HG03354 (cell line): Measurements from ENCODE around the gene DDX46.
A peak's percentile ranks its signal among the peaks of the same experiment; 100 is the strongest.
"Not testable (repeated sequence)": the region's sequence is repeated elsewhere in the genome, so short reads cannot be mapped to it uniquely, and the experiment has no call there.

Source experiments
- ATAC-seq: cut with Tn5 transposase; IDR thresholded peaks from one replicate; pipeline ENCODE4 v1.9.1; 2021; ENCODE audit warnings: mild to moderate bottlenecking; ENCODE audit not compliant: unreplicated experiment, poor library complexity, severe bottlenecking

Gene DDX46

GRCh38 chr5:134758504-134759341 lies at the start of gene DDX46:
DDX46 (plus strand) TSS chr5:134758779; CDS start chr5:134758939, 160 bp downstream.
- ATAC-seq, result peak; percentile 97

GRCh38 chr5:134714120-134714519 lies 44.5 kb upstream of the DDX46 start:
- no peak for ATAC-seq

GRCh38 chr5:134714541-134714940 lies 44.0 kb upstream of the DDX46 start:
- no peak for ATAC-seq

DNA sequence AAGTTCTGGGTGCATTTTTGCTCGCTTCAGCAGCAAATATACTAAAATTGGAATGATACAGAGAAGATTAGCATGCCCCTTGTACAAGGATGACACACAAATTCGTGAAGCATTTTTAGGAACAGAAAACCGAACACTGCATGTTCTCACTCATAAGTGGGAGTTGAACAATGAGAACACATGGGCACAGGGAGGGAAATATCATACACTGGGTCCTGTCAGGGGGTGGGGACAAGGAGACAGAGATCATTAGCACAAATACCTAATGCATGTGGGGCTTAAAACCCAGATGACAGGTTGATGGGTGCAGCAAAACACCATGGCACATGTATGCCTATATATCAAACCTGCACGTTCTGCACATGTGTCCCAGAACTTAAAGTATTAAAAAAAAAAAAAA lies 43.1 kb upstream of the DDX46 start:
- not testable (repeated sequence) for ATAC-seq

GRCh38 chr5:134724872-134725271 lies 33.7 kb upstream of the DDX46 start:
- ATAC-seq, result no peak

DNA sequence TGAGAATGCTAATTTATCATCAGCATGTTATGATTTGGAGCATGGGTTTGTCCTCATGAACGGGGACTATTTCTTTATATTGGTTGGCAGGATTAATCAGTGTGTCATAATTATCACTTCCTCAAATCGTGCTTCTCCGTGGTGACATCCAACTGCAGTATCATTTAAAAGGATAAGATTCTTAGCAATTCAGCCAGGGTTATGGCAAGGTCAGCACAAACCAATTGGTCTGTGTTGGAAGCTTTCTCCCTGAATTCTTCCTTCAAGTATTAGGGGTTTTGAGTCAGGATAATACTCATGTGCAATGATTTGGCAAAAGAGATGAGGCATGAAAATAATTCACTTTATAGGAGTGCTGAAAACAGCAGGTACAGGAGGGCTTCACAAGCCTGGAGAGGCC lies 25.8 kb upstream of the DDX46 start:
- ATAC-seq, result no peak

- ATAC-seq, result no peak
Measured at GRCh38 chr5:134735243-134735642, 23.3 kb upstream of the DDX46 start.

- no peak for ATAC-seq
Measured at GRCh38 chr5:134736173-134736812, 22.3 kb upstream of the DDX46 start.

DNA sequence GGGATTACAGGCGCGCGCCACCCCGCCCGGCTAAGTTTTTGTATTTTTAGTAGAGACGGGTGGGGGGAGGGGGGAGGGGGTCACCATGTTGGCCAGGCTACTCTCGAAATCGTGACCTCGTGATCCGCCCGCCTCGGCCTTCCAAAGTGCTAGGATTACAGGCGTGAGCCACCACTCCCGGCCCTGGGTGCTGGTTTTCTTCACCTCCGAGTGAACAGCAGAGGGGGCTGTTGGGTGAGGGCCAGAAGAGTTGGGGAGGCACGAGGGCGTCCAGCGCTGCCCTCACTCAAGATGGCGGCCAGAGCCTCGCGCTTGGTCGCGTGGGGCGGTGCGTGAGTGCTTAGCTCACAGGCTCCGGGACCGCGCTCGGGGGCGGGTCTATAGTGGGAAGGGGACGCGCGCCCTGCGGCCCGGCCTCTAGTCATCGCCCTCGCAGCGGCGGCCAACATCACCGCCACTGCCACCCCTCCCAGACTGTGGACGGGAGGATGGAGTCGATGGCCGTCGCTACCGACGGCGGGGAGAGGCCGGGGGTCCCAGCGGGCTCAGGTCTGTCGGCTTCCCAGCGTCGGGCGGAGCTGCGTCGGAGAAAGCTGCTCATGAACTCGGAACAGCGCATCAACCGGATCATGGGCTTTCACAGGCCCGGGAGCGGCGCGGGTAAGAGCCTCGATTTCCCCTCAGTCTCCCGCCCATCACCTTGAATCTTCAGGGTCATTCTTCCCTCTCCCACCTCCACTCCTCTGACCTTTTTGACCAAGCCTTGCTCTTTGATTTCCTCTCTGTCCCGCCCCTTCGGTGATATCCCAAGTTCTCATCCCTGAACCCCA lies 20.2 kb upstream of the DDX46 start, which contains the start of gene CAMLG:
Gene CAMLG (plus strand): TSS at position 416 of the 830 bp plus-strand sequence. CDS start 73 bp downstream, at position 489.
- peak; percentile 93 for ATAC-seq

DNA sequence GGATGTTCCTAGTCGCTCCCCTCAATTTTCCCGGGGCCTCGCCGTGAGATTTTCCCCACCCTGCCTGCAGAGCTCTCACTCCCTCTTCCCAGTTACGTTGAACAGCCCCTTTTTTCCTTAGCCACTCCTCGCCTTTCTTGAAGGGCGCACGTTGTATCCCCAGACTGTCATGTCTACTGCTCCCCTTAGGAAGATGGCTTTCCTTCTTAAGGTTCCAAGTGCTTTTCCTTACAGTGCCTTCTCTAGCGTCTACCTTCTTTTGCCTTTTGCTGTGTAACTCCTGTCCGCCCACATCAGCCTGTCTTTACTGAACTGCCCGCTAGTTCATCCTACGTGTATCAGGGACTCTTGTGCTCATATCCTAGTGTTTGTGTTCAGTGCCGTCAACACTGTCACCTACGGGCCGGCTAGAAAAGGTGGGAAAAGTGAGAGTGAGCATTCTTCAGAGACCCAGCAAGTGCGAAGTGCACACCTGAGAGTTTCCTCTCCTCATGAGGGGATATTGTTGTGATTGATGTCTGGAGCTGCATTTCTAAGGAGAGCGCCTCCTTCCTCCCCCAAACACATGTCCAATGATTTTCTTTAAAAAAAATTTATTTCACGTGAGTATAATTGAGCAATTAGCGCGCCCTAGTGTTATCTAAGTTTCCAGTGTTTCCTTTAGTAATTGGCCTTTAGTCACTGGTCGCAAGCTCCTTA lies 19.5 kb upstream of the DDX46 start:
- no peak for ATAC-seq

DNA sequence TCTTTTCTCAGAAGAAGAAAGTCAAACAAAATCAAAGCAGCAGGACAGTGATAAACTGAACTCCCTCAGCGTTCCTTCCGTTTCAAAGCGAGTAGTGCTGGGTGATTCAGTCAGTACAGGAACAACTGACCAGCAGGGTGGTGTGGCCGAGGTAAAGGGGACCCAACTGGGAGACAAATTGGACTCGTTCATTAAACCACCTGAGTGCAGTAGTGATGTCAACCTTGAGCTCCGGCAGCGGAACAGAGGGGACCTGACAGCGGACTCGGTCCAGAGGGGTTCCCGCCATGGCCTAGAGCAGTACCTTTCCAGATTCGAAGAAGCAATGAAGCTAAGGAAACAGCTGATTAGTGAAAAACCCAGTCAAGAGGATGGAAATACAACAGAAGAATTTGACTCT lies 17.5 kb upstream of the DDX46 start:
- ATAC-seq, result no peak

GRCh38 chr5:134742134-134742533 lies 16.4 kb upstream of the DDX46 start:
- ATAC-seq, result no peak

DNA sequence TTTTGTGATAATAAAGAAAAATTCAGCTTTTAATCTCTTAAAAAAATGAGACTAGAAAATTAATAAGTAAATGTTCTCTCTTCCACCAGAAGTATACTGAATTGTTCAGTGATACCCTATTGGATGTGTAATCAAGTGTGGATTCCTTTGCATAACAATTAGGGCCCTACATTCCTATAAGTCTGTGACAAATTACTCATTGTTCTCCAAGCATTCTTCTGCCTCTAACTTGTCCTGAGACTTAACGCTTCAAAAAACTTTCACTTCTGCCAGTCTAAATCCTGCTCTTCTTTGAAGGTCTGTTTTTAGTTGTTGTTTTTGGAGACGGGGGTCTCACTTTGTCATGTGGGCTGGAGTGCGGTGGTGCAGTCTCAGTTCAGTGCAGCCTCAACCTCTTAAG lies 9.2 kb upstream of the DDX46 start:
- no peak for ATAC-seq

GRCh38 chr5:134758176-134758503 lies 439 bp upstream of the DDX46 start:
- peak; percentile 34 for ATAC-seq

GRCh38 chr5:134767528-134768291 lies 9.1 kb downstream of the DDX46 start:
- ATAC-seq, result not testable (repeated sequence)

- no peak for ATAC-seq
Measured at GRCh38 chr5:134769206-134769605, 10.6 kb downstream of the DDX46 start.

DNA sequence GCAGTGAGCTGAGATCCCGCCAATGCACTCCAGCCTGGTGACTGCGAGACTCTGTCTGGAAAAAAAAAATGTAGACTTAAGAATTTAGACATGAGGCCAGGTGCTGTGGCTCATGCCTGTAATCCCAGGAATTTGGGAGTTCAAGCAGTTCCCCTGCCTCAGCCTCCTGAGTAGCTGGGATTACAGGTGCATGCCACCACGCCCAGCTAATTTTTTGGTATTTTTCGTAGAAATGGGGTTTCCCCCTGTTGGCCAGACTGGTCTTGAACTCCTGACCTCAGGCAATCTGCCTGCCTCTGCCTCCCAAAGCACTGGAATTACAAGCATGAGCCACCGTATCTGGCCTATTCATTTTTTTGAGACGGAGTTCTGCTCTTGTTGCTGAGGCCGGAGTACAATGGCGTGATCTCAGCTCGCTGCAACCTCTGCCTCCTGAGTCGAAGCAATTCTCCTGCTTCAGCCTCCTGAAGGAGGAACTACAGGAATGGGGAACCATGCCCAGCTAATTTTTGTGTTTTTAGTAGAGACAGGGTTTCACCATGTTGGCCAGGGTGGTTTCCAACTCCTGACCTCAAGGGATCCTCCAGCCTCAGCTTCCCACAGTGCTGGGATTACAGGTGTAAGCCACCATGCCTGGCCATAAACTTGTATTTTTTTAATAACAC lies 14.0 kb downstream of the DDX46 start:
- ATAC-seq, result no peak

DNA sequence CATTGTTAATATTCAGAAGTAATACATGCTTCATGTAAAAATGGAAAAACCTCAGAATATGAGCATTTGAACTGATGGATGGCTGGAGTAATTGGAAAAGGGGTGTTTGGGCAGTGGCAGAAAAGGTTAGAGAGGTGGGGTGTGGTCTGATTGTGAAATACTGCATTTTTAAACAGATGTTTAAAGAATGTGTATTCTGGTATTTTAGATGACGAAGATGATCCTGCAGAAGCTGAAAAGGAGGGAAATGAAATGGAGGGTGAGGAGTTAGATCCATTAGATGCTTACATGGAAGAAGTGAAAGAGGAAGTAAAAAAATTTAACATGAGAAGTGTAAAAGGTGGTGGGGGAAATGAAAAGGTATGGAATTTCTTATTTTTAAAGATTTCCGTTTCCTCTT lies 18.8 kb downstream of the DDX46 start:
- ATAC-seq, result no peak
